Iris pigment epithelial cell (primary cell): Measurements from ENCODE around the gene PCDH15.

Experiments used
- DNase-seq: peaks from one replicate; pipeline ENCODE4 v3.0.0-alpha.2; 2011; ENCODE audit warnings: low read depth

Gene PCDH15

GRCh38 chr10:54130394-54130793 lies 670.6 kb downstream of the PCDH15 start:
- no peak for DNase-seq

- no peak for DNase-seq
Observed at GRCh38 chr10:54125098-54125747, 675.8 kb downstream of the PCDH15 start.

- no peak for DNase-seq
Observed at GRCh38 chr10:54124209-54124885, 676.7 kb downstream of the PCDH15 start.

DNA sequence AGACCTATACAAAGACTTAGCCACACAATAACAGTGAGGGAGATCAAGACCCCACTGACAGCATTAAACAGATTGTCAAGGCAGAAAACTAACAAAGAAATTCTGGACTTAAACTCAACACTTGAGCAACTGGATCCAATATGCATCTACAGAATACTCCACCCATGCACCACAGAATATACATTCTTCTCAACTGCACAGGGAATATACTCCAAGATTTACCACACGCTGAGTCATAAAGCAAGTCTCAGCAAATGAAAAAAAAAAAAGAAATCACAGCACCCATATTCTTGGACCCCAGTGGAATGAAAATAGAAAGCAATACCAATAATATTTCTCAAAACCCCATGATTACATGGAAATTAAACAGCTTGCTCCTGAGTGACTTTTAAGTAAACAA lies 680.2 kb downstream of the PCDH15 start:
- no peak for DNase-seq

DNA sequence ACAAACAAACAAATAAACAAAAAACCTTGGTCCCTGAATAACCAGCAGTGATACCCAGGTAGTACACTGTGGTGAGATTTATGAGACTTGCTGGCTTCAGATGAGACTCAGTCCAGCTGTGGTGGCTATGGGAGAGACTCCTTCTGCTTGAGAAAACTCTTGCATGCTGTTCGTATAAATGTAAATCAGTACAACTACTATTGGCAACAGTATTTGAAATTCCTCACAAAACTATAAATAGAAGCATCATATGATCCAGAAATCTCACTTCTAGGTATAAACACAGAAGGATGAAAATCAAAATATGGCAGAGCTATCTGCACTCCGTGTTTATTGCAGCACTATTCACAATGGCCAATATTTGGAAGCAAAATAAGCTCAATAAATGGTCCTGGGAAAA lies 692.1 kb downstream of the PCDH15 start:
- DNase-seq = no peak

DNA sequence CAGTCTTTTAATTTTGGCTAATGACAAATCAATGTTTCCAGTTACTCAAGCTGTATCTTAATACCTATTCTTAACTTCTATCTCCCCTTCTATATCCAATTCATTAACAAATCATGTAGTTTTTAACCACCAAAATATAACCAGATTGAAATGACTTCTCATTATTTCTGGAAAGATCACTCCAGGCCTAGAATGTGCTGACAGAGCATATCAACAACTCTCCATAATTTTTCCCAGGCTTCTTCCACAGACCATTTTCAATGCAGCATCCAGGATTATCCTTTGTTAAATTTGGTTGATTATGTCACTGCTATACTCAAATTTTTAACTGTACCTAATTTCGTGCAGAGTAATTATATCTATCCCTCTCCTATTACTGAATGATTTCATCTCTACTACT lies 704.1 kb downstream of the PCDH15 start:
- DNase-seq = no peak

- no peak for DNase-seq
Observed at GRCh38 chr10:54094321-54094720, 706.7 kb downstream of the PCDH15 start.

- no peak for DNase-seq
Observed at GRCh38 chr10:54091237-54091636, 709.8 kb downstream of the PCDH15 start.

GRCh38 chr10:54081950-54082349 lies 719.1 kb downstream of the PCDH15 start:
- DNase-seq = no peak

- DNase-seq = no peak
Observed at GRCh38 chr10:54067361-54067760, 733.7 kb downstream of the PCDH15 start.

DNA sequence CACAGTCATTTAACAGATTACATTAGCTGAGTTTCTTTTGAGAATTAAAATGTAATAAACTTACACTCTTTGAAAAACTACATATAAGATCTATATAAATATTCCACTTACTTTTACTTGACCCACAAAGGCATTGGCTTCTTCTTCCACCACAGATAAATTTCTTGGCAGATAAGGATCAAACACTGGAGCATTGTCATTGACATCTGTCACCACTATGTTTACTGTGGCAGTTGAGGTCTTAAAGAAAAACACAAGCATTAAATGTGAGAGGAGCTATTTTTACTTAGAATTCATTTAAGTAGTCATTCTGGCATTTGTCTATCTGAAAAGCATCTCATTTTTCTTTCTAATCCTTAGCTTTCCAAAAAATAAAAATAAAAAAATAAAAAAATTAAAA lies 734.4 kb downstream of the PCDH15 start:
- no peak for DNase-seq

GRCh38 chr10:54065106-54065505 lies 735.9 kb downstream of the PCDH15 start:
- DNase-seq = no peak

DNA sequence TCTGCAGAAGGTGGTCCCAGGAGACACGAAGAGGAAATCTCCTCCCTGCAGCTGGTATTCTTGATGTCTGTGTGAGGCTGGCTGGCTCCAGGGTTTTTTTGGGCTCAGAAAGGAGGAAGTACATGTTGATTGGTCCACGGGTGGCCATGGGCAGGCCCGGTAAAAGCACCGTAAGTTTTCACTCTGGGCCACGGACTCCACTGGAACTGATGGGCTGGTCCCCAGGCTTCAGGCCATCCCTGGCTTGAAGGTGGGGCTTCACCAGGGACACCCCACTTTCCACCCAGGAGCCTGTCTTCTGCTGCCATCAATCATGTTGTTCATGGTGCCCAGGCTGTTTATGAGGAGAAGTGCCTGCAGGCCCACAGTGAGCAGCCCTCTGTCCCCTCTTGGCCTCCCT lies 736.8 kb downstream of the PCDH15 start:
- no peak for DNase-seq

DNA sequence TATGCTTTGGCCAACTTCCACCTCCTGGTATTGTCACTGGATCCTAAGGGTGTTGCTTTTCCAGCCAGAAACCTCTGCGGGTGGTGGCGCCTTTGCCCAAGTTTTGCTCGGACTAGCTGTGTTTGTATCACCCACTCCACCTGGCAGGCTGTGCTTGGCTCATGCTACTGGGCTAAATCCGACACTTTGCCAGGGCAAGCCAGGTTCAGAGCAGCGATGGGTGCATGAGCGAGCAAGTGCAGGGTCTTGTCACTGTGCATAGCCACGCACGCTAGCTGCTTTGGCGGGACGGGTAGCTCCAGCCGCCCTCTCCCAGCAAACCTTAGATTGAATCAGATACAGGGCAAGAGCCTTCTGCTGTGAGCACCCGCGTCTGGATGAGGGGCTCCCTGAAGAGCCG lies 737.5 kb downstream of the PCDH15 start:
- DNase-seq = no peak

DNA sequence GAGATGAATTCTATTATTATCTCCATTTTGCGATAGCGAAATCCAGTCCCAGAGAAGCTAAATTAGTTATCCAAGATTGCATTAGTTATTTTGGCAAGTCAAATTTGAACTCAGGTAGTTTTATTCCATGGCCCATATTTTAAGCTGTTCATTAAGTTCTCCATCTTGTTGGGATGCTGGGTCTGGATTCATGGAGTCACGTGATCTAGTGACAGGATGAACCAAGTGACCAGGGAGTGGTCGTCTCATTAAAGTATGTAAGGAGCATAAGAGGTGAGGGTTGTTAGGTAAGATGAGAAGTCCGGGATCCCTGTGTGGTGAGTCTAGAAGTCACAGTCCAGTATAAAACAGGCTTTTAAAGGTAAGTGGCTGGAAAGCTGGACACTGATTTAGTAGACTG lies 740.5 kb downstream of the PCDH15 start:
- no peak for DNase-seq

- no peak for DNase-seq
Observed at GRCh38 chr10:54057357-54057756, 743.7 kb downstream of the PCDH15 start.

- no peak for DNase-seq
Observed at GRCh38 chr10:54026340-54026739, 774.7 kb downstream of the PCDH15 start.

DNA sequence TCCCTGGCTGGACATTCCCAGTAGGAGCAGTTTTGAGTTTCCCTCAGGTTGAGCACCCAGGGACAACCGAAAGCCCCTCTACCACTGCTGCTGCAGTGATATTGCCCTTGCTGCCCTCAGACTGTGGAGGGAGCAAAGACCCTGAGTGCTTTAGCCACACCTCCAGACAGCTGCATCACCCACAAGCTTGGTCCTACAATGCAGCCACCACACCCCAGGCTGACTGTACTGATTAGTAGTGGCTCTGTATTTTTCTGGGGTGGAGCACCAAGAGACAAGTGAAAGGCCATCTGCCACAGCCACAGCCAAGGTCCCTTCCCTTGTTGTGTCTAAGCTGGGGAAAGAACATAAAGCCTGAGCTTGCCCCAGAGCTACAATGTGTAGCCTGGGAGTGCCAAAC lies 789.9 kb downstream of the PCDH15 start:
- no peak for DNase-seq

GRCh38 chr10:54010337-54010933 lies 790.6 kb downstream of the PCDH15 start:
- no peak for DNase-seq

- DNase-seq = no peak
Observed at GRCh38 chr10:54009672-54010071, 791.4 kb downstream of the PCDH15 start.

GRCh38 chr10:54002077-54002476 lies 799.0 kb downstream of the PCDH15 start:
- no peak for DNase-seq

GRCh38 chr10:53997953-53998352 lies 803.1 kb downstream of the PCDH15 start:
- DNase-seq = no peak

DNA sequence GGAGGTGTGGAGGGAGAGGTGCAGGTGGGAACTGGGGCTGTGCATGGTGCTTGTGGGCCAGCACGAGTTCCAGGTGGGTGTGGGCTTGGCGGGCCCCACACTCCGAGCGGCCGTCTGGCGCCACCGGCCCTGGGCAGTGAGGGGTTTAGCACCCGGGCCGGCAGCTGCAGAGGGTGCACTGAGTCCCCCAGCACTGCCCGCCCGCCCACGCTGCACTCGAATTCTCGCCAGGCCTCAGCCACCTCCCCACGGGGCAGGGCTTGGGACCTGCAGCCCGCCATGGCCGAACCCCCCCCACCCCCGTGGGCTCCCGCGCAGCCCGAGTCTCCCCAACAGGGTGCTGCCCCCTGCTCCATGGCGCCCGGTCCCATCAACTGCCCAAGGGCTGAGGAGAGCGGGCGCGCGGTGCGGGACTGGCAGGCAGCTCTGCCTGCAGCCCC lies 810.2 kb downstream of the PCDH15 start:
- DNase-seq = no peak

DNA sequence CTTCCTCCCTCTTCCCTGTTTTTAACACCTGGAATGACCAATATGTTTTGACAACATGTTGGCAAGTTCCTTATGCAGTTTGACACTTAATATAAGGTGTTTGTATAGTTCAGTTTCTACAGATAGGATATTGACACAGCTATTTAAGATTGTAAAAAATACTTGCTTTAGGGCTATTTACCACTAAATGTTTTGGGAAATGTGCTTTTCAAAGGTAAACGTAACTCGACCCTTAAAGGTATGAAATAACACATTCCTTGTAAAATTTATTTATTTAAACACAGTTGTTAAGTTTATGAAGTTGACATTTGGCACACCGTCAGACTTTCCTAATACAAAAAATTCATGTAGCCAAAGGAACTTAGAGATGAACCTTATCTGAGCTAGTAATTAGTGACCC lies 817.6 kb downstream of the PCDH15 start:
- DNase-seq = no peak
